NCI-H2107 treated with DMSO at 0.1 percent for 48 hours (cell line): ENCODE measurements around the gene KRT17.
"Not testable (repeated sequence)": the region's sequence is repeated elsewhere in the genome, so short reads cannot be mapped to it uniquely, and the experiment has no call there.

Experiments
- DNase-seq: peaks from one replicate; lab custom pipeline; 2025; ENCODE audit not compliant: unreplicated experiment; lab: John Stamatoyannopoulos, UW

KRT17 gene

DNA sequence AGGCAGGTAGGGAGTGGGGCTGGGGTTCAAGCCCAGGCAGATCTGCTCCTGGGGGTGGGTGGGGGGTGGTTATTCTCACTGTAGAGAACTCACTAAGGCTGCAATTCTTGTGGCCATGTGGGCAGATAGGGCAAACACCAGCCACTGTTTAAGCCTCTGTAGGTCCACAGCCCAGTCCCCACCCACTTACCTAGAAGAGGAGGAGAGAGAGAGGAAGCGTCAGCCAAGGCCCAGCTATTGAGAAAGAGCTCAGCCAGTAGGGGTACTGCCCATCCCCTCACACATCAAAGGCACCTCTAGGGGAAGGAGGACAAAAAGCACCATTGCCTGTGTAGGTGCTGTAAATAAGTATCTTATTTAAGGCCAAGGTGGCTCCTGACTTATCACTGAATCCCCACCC is 24.7 kb downstream of the KRT17 start:
- no peak for DNase-seq

GRCh38 chr17:41595585-41595984 is 28.8 kb downstream of the KRT17 start:
- DNase-seq = no peak

GRCh38 chr17:41594363-41594915 is 29.9 kb downstream of the KRT17 start:
- DNase-seq = no peak

DNA sequence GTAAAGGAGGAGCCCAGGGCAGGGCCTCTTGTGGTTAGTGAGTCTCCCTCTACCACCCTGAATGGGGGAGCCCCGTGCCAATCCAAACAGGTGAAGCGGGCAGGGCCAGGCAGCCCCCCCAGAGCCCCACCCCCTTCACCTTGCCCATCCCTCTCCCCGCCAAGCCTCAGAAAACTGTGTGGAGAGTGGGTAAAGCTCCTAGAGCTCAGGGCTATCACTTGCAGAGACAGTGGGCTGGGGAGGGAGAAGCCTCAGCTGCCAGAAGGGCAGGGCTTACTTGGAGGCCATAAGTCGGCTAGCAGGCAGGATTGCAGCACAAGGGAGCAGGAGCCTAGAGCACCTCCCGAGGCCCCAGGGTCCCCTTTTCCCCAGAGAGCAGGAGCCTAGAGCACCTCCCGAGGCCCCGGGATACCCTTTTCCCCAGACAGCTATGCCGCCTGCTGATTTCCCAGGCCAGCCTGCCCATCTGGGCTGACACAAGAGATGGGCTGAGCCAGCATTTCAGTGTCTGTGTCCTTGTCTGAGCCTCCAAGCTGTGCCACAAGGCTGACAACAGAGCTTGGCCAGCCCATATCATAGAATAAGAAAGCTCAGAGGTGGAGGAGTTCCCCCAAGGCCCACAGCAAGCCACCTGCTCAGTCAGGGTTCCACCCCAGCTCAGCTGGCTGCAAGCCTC is 30.9 kb downstream of the KRT17 start:
- no peak for DNase-seq

GRCh38 chr17:41592601-41593305 is 31.6 kb downstream of the KRT17 start:
- DNase-seq = no peak

DNA sequence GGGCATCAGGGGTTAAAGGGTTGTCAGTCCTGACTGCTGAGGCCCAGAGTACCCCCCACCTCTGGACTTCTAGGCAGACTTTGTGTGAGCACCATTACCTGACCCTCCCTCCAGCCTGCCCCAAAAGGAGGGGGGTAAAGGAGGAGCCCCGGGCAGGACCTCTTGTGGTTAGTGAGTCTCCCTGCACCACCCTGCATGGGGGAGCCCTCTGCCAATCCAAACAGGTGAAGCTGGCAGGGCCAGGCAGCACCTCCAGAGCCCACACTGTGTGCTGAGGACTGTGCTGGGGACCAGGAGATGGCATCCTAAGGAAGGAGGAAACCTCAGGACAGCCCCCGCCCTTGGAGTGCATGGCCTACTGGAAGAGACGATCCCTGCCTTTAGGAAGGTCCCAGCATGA is 35.1 kb downstream of the KRT17 start:
- DNase-seq = no peak

DNA sequence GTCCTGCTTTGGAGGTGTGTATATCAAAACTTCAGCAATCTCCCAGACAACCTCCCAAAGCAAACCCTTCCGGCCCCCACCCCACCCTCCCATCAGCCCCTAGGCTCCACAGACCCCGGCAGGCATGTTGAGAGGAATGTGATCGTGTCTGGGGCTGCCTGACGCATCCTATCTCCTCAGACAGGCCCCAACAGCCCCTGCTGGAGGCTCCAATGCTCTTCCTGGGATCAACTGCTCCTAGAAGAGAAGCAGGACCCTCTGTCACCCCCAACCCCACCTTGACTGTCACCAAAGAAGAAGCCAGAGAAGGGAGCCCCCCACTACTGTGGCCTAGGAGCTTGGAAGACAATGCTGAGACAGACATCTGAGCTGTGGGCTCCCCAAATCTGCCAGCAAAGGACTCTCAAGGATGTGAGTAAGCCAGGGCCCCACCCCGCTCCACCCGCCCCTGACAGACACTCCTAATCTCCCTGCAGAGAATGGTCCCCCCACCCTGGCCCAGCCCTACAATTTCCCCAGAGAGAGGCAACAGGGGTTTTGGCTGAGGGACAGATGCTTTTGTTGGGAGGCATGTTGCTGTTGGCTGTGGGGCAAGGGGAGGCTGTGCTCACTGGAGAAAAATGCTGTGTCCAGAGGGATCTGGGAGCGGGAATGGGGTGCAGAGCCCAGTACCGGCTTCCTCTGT is 36.1 kb downstream of the KRT17 start:
- no peak for DNase-seq

- DNase-seq = no peak
Observed at GRCh38 chr17:41586863-41587495, 37.4 kb downstream of the KRT17 start, which contains the start of gene KRT14. Gene KRT14 (minus strand): TSS chr17:41586895. CDS start chr17:41586834, 61 bp downstream.

- no peak for DNase-seq
Observed at GRCh38 chr17:41585301-41586056, 38.9 kb downstream of the KRT17 start.

- DNase-seq = not testable (repeated sequence)
Observed at GRCh38 chr17:41584331-41584927, 39.9 kb downstream of the KRT17 start.

DNA sequence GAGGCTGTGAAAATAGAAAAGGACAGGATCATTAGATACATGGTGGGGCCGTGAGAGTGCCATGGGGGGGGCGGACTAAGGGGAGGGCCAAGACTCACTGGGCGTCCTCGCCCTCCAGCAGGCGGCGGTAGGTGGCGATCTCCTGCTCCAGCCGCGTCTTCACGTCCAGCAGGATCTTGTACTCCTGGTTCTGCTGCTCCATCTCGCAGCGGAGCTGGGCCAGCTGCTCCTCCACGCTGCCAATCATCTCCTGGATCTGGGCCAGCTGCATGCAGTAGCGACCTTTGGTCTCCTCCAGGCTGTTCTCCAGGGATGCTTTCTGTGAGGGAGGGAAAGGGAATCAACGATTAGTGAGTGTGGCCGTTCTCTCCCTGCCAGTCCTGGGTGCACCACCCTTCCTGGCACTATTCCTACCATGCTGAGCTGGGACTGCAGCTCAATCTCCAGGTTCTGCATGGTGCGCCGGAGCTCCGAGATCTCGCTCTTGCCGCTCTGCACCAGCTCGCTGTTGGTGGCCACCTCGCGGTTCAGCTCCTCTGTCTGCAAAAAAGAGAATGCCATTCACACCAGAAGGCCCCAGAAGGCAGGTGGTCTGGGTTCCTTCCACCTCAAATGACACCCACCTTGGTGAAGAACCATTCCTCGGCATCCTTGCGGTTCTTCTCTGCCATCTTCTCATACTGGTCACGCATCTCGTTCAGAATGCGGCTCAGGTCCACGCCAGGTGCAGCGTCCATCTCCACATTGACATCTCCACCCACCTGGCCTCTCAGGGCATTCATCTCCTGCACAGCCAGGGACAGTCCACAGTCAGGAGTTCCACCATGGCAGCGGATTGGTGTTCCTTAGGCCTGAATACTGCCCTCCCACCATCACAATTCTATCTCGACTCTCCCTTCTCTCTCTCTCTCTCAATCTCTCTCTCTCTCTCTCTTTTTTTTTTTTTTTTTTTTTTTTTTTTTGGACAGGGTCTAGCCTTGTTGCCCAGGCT is 40.9 kb downstream of the KRT17 start:
- no peak for DNase-seq

GRCh38 chr17:41582061-41582968 is 42.1 kb downstream of the KRT17 start:
- not testable (repeated sequence) for DNase-seq

- no peak for DNase-seq
Observed at GRCh38 chr17:41581366-41582060, 42.9 kb downstream of the KRT17 start.

DNA sequence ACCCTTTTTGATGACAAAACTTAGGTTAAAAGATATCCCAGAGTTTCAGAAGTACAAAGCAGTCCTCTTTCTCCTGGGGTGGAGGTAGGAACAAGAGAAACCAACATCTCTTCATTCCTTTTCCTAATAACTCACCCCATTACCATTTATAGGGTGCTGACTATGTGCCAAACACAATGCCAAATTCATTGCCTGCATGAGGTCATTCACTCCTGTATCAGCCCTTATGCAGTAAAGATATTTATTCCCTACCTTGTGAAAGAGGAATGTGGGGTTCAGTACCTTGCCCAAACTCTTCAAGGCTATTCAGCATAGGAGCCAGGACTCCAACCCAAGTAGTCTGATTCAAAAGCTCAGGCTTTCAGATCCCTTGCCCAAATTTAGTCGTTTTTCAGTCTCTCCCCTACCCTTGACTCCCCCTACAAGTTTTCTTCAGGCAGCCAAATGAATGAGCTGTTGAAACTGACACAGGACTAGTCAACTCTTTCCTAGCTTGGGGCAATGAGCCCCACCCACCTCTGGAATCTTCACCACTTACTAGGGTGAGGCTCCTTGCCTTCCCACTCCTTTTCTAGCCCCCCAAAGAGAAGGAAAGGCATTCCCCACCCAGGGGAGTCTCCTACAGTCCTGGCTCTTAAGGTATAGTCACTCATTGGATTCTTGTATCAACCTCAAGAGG is 43.5 kb downstream of the KRT17 start:
- DNase-seq = no peak

- DNase-seq = no peak
Observed at GRCh38 chr17:41580244-41580575, 44.2 kb downstream of the KRT17 start.

- DNase-seq = peak; percentile 80
Observed at GRCh38 chr17:41579484-41580243, 44.7 kb downstream of the KRT17 start.
